ENCODE data around the gene OGA.

OGA gene

DNA sequence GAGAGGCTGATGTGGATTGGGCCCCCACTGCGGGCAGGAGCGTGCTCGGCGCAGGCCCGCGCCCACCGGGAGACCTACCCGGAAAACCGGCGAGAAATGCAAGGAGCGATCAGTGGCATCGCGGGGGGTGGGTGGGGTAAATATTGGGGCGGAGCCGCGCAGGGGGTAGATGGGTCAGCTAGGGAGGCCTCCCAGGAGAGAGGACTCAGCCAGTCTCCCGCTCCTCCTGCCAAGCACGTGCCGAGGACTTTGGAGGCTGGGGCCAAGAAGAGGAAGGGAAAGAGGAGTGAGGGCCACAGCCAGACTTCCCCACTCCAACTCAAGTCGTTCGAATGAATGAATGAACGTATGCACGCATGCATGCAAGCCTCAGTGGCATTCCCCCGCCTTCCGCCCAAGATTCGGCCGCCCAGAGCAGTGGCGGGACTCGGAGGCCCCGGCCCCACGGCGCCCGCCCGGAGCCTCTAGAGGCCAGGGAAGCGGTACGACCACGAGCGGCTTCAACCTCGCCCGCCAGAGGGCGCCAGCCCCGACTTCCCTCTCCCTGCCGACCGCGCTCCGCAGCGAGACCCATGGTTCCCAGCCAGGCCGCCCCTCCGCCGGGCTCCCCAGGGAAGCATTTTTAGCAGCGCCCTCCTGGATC is 38.6 kb downstream of the OGA start:
- peak; percentile 87 to 95 for DNase-seq (ENCODE audit: low spot score in 2 of 2)
- H3K36me3 Mint-ChIP-seq, result peaks cover under 1% of the 10 kb centered on the region
- peak overlapping the region; percentile 86 for H3K4me3 Mint-ChIP-seq
- no peaks in the 10 kb centered on the region for H3K9me3 Mint-ChIP-seq
- H3K4me1 Mint-ChIP-seq, result peaks cover 45% of the 10 kb centered on the region
- H3K27me3 Mint-ChIP-seq, result peaks cover 22% of the 10 kb centered on the region
- H3K27ac Mint-ChIP-seq, result peak overlapping the region; percentile 13
- ATAC-seq (ENCODE audit: low read depth), result peak; percentile 68

DNA sequence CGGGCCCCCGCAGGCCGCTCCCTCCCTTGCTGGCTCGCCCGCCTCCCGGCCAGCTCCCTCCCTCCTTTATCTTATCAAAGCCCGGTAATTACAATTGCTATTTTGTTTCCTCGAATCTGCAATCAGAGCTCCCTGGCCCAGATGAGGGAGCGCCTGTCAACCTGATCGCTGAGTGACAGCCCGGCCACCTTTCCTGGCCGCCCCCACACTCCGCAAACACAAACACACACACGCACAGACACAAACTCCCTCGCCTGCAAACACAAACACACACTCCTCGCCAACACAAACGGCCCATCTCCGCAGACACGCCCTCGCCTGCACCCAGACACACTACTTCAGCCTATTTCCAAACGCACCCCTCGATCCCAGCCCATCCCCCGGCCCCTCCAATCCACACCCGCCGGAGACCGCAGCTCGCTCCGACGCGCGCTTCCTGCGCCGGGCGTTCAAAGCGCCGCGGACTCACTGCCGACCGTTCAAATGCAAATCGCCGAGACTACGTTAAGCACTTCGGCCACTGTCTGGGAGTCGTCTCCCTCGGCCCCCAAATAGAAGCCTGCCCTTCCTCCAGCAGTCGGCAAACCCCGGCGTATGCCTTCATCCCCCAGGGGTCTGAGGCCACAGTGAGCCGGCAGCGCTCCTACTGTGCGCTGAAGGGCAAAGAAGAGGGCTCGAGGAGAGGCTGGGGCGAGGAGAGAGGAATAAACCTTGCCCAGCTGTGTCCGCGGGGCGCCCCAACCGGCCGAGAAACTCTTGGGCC is 39.3 kb downstream of the OGA start:
- Mint-ChIP-seq H3K36me3 (no peaks in the 10 kb centered on the region), H3K27me3 (peaks cover 28% of the 10 kb centered on the region), H3K9me3 (no peaks in the 10 kb centered on the region), H3K27ac (peak overlapping the region; percentile 13), H3K4me1 (peaks cover 44% of the 10 kb centered on the region), H3K4me3 (peak overlapping the region; percentile 86)
- ATAC-seq (ENCODE audit: low read depth), result peak; percentile 21
- DNase-seq (ENCODE audit: low spot score in 2 of 2), result peak in 1 of 2 donors; percentile 41

DNA sequence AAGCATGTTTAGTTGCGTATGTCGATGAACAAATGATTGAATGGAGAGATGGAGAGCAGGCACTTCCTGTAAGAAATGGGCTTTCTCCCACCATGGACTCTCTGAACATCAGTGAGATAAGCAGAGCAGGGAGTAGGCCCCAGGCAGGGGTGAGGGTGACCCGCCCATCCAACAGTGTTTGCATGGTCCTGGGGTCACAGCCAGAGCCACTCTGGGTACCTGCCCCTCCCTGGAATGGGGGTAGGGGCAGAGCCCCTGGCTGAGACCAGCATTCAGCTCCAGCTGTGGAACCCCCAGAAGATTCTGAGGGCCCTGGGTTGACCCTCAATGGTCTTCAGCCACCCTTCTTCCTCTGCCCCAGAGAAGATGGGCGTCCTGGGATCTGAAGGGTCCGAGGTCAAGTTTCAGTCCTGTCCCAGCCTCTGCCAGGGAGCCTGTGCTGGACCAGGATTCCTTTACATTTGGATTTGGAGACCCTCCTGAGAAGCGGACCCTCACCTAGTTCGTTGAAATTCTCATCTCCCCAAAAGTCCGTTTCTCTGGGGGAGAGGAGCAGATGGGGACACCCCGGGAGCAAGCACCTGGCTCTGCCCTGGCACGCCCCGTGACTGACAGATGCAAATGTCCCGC is 40.0 kb downstream of the OGA start:
- no peak for DNase-seq (ENCODE audit: low spot score in 2 of 2)

GRCh38 chr10:101777619-101778145 is 40.6 kb downstream of the OGA start:
- H3K9me3 Mint-ChIP-seq, result no peaks in the 10 kb centered on the region
- no peak overlapping the region for H3K27ac Mint-ChIP-seq
- H3K4me3 Mint-ChIP-seq, result peak overlapping the region; percentile 41
- peaks cover 28% of the 10 kb centered on the region for H3K27me3 Mint-ChIP-seq
- DNase-seq (ENCODE audit: low spot score in 2 of 2) (no peak), ATAC-seq (ENCODE audit: low read depth) (no peak)
- H3K4me1 Mint-ChIP-seq, result peaks cover 33% of the 10 kb centered on the region
- H3K36me3 Mint-ChIP-seq, result no peaks in the 10 kb centered on the region

More for the DNA sequence above, 40.0 kb downstream of the OGA start:
- Mint-ChIP-seq H3K27me3 (peaks cover 28% of the 10 kb centered on the region), H3K4me1 (peaks cover 39% of the 10 kb centered on the region), H3K27ac (no peak overlapping the region), H3K4me3 (peak overlapping the region; percentile 86), H3K9me3 (no peaks in the 10 kb centered on the region), H3K36me3 (no peaks in the 10 kb centered on the region)
- ATAC-seq (ENCODE audit: low read depth), result no peak

DNA sequence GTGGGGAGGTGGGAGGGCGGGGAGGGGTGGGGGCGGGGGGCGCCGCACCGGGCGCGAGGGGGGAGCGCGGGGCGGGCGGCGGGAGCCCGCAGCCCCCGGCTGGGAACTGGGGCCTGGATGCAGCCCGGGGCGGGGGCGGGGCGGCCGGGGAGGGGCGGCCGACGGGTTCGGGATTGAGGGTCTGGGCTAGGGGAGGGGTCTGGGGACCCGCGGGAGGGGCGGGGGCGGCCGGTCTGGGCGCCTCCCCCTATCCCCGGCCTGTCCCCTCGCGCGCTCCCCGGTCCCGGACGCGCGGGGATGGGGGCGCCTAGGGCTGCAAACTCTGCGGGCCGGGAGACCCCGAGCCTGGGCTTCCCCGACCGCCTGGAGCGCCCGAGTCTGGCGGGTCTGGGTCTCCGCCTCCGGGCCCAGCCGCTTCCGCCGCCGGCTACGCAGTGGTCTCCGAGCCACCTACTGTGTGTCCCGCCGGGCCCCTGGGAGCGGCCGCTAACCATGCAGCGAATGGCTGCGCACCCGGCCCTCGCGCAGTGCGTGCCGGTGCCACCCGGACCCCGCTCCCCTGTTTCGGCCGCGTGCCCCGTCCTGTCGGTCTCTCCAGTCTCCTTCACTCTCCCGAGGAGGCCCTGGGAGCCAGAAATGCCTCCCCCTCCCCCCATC is 42.0 kb downstream of the OGA start:
- ATAC-seq (ENCODE audit: low read depth) (no peak), DNase-seq (ENCODE audit: low spot score in 2 of 2) (no peak)
- Mint-ChIP-seq H3K4me1 (peaks cover 24% of the 10 kb centered on the region), H3K9me3 (no peaks in the 10 kb centered on the region), H3K36me3 (no peaks in the 10 kb centered on the region), H3K4me3 (peak overlapping the region; percentile 78), H3K27ac (peak overlapping the region; percentile 55), H3K27me3 (peaks cover 32% of the 10 kb centered on the region)

- Mint-ChIP-seq H3K27ac (peak within 1 kb of the TSS; percentile 55), H3K4me3 (peak within 1 kb of the TSS; percentile 78), H3K27me3 (peaks cover 34% of the 10 kb centered on the region), H3K9me3 (no peaks in the 10 kb centered on the region), H3K36me3 (no peaks in the 10 kb centered on the region), H3K4me1 (peaks cover 24% of the 10 kb centered on the region)
- ATAC-seq (ENCODE audit: low read depth) (no peak), DNase-seq (ENCODE audit: low spot score in 2 of 2) (peak in 1 of 2 donors; percentile 31)
These were observed 42.7 kb downstream of the OGA start, which contains the start of gene FGF8 for GRCh38 chr10:101775273-101776160. Gene FGF8 (minus strand): TSS chr10:101776114. CDS start chr10:101775900, 214 bp downstream.

DNA sequence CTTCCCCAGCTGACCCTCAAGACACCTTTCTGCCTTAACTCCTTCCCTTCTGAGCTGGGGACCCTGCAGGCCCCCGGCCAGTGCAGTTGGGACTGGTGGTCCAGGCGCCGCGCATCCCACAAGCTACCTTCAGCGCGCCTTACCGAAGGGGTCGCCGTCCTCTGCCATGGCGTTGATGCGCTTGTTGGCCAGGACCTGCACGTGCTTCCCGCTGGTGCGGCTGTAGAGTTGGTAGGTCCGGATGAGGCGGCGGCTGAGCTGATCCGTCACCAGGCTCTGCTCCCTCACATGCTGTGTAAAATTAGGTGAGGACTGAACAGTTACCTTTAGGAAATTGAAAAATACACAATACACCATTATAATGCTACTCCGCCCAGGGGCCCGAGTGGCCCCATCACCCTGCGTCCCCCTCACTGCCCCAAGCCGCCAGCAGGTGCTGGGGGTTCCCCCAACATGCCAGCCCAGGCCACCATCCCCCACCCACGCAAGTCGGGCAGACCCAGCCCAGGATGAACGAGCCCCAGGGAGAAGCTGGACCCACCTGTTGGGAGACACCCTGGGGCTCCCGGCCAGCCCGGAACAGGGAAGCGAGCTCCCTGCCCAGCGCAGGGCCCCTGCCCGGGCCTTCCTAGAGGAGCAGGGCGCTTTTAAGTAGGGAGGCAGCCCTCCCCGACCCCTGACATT is 43.5 kb downstream of the OGA start:
- ATAC-seq (ENCODE audit: low read depth), result peak; percentile 32
- Mint-ChIP-seq H3K9me3 (no peaks in the 10 kb centered on the region), H3K36me3 (no peaks in the 10 kb centered on the region), H3K4me1 (peaks cover 24% of the 10 kb centered on the region), H3K27me3 (peaks cover 34% of the 10 kb centered on the region), H3K4me3 (peak overlapping the region; percentile 64), H3K27ac (no peak overlapping the region)
- peak in 1 of 2 donors; percentile 49 for DNase-seq (ENCODE audit: low spot score in 2 of 2)

- Mint-ChIP-seq H3K9me3 (no peaks in the 10 kb centered on the region), H3K4me1 (peaks cover 21% of the 10 kb centered on the region), H3K4me3 (no peak overlapping the region), H3K36me3 (no peaks in the 10 kb centered on the region), H3K27ac (no peak overlapping the region), H3K27me3 (peaks cover 35% of the 10 kb centered on the region)
- ATAC-seq (ENCODE audit: low read depth) (no peak), DNase-seq (ENCODE audit: low spot score in 2 of 2) (no peak)
These were observed 44.2 kb downstream of the OGA start for GRCh38 chr10:101773923-101774588.

- H3K4me1 Mint-ChIP-seq, result peaks cover 16% of the 10 kb centered on the region
- H3K36me3 Mint-ChIP-seq, result no peaks in the 10 kb centered on the region
- no peaks in the 10 kb centered on the region for H3K9me3 Mint-ChIP-seq
- peaks cover 32% of the 10 kb centered on the region for H3K27me3 Mint-ChIP-seq
- H3K4me3 Mint-ChIP-seq, result no peak overlapping the region
- no peak for ATAC-seq (ENCODE audit: low read depth)
- DNase-seq (ENCODE audit: low spot score in 2 of 2), result no peak
- no peak overlapping the region for H3K27ac Mint-ChIP-seq
These were observed 45.1 kb downstream of the OGA start for GRCh38 chr10:101772895-101773761.

- H3K27me3 Mint-ChIP-seq, result peaks cover 24% of the 10 kb centered on the region
- no peaks in the 10 kb centered on the region for H3K9me3 Mint-ChIP-seq
- H3K27ac Mint-ChIP-seq, result no peak overlapping the region
- peaks cover 12% of the 10 kb centered on the region for H3K4me1 Mint-ChIP-seq
- DNase-seq (ENCODE audit: low spot score in 2 of 2) (no peak), ATAC-seq (ENCODE audit: low read depth) (no peak)
- H3K4me3 Mint-ChIP-seq, result no peak overlapping the region
- no peaks in the 10 kb centered on the region for H3K36me3 Mint-ChIP-seq
These were observed 46.0 kb downstream of the OGA start for GRCh38 chr10:101772017-101772894.

- Mint-ChIP-seq H3K36me3 (no peaks in the 10 kb centered on the region), H3K27ac (no peak overlapping the region), H3K4me1 (peaks cover 9% of the 10 kb centered on the region), H3K4me3 (no peak overlapping the region), H3K27me3 (peaks cover 19% of the 10 kb centered on the region), H3K9me3 (no peaks in the 10 kb centered on the region)
- DNase-seq (ENCODE audit: low spot score in 2 of 2), result no peak
- no peak for ATAC-seq (ENCODE audit: low read depth)
These were observed 46.9 kb downstream of the OGA start for GRCh38 chr10:101771380-101771779.

All from memory B cell (primary cell).